ENCODE measurements around the gene CFLAR.
"Not testable (repeated sequence)": the region's sequence is repeated elsewhere in the genome, so short reads cannot be mapped to it uniquely, and the experiment has no call there.

GRCh38 chr2:201184248-201184647, 68.3 kb downstream of the CFLAR start:
- not testable (repeated sequence) for TF ChIP-seq CTCF, POLR2A, EP300, POLR2AphosphoS5 (IDR thresholded peaks at IDR 0.05)
